ENCODE measurements around the gene PIK3CG.
A peak's percentile ranks its signal among the peaks of the same experiment; 100 is the strongest.
"Not testable (repeated sequence)": the region's sequence is repeated elsewhere in the genome, so short reads cannot be mapped to it uniquely, and the experiment has no call there.

The PIK3CG gene

GRCh38 chr7:106878748-106879439 is 13.8 kb downstream of the PIK3CG start:
- no peak for DNase-seq (ENCODE audit: low read depth in 1 of 2, low spot score in 1 of 2)
- TF ChIP-seq JUND (IDR thresholded peaks at IDR 0.05; ENCODE audit: low read depth), result no peak
- in situ Hi-C loops (cut with HindIII; ENCODE audit: low pct_unique_long_range_greater_than_20kb, low sequenced_read_pairs), result no loop called here

GRCh38 chr7:106881984-106882383 is 16.9 kb downstream of the PIK3CG start:
- TF ChIP-seq JUND (IDR thresholded peaks at IDR 0.05; ENCODE audit: low read depth), result no peak
- DNase-seq (ENCODE audit: low read depth in 1 of 2, low spot score in 1 of 2), result no peak
- in situ Hi-C loops (cut with HindIII; ENCODE audit: low pct_unique_long_range_greater_than_20kb, low sequenced_read_pairs), result no loop called here

DNA sequence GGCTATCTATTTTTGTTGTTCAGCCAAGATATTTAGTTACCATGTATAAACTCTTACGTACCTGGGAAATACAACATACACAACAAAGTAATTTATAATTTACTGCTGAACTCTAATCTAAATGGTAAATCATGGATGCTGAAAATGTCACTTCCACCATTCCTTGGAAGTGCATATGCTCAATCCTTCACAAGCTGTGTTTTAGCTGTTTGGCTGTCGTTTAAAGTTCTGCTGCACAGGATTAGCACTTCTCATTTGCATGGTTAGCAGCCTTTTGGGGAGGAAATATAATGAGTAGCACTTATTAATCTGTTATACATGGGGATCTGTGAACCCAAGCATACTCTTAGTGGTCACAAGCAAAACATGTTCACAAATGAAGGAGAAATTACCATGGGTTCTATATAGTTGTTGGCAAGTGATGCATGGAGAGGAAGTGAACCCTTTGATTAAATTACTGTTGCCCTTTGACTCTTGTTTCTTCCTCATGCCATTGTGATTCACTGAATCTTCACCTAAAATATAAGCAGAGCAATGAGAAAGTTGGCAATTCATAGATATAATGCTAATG is 18.5 kb downstream of the PIK3CG start:
- in situ Hi-C loops (cut with HindIII; ENCODE audit: low pct_unique_long_range_greater_than_20kb, low sequenced_read_pairs), result no loop called here
- no peak for TF ChIP-seq JUND (IDR thresholded peaks at IDR 0.05; ENCODE audit: low read depth)
- DNase-seq (ENCODE audit: low read depth in 1 of 2, low spot score in 1 of 2), result no peak

DNA sequence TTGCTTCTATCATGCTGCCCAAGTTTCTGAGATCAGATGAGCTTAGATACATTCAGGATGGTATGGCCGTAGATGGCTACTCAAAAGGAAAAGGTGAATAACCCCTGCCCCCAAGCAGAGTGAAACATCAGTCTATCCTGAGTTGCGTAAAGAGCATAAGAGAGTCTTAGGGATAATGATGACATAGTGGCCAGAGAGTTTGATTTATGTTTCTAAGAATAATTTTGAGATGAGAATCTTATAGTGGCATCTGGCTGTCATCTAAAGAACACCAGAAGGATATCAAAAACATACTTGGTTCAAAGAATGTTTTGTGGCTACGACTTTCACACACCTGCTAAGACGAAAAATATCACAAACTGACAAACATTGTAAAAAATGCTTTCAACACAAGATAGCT is 20.6 kb downstream of the PIK3CG start:
- in situ Hi-C loops (cut with HindIII; ENCODE audit: low pct_unique_long_range_greater_than_20kb, low sequenced_read_pairs), result no loop called here
- TF ChIP-seq JUND (IDR thresholded peaks at IDR 0.05; ENCODE audit: low read depth), result no peak
- DNase-seq (ENCODE audit: low read depth in 1 of 2, low spot score in 1 of 2), result no peak

- no peak for TF ChIP-seq JUND (IDR thresholded peaks at IDR 0.05; ENCODE audit: low read depth)
- in situ Hi-C loops (cut with HindIII; ENCODE audit: low pct_unique_long_range_greater_than_20kb, low sequenced_read_pairs), result no loop called here
- DNase-seq (ENCODE audit: low read depth in 1 of 2, low spot score in 1 of 2), result no peak
Observed at GRCh38 chr7:106887421-106887820, 22.3 kb downstream of the PIK3CG start.

DNA sequence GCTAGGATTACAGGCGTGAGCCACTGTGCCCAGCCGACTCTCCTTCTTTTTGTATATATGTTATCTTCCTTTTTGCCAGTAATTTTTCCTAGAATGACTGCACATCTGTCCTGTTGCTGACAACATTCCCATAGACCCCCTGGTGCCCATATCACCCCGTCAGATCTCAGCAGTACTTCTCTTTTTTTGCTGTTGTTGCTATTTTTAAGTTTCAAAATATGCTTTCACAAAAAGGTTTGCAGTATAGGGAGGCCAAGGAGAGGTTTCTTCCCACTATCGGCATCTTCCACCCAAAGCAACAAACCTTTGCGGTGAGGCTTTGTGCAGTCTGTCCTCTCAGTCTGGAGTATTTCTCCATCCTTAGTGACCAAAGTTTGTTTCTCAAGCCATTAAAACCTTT is 23.1 kb downstream of the PIK3CG start:
- no peak for DNase-seq (ENCODE audit: low read depth in 1 of 2, low spot score in 1 of 2)
- in situ Hi-C loops (cut with HindIII; ENCODE audit: low pct_unique_long_range_greater_than_20kb, low sequenced_read_pairs), result no loop called here
- no peak for TF ChIP-seq JUND (IDR thresholded peaks at IDR 0.05; ENCODE audit: low read depth)

- TF ChIP-seq JUND (IDR thresholded peaks at IDR 0.05; ENCODE audit: low read depth), result no peak
- in situ Hi-C loops (cut with HindIII; ENCODE audit: low pct_unique_long_range_greater_than_20kb, low sequenced_read_pairs), result no loop called here
- no peak for DNase-seq (ENCODE audit: low read depth in 1 of 2, low spot score in 1 of 2)
Observed at GRCh38 chr7:106890952-106891351, 25.9 kb downstream of the PIK3CG start.

DNA sequence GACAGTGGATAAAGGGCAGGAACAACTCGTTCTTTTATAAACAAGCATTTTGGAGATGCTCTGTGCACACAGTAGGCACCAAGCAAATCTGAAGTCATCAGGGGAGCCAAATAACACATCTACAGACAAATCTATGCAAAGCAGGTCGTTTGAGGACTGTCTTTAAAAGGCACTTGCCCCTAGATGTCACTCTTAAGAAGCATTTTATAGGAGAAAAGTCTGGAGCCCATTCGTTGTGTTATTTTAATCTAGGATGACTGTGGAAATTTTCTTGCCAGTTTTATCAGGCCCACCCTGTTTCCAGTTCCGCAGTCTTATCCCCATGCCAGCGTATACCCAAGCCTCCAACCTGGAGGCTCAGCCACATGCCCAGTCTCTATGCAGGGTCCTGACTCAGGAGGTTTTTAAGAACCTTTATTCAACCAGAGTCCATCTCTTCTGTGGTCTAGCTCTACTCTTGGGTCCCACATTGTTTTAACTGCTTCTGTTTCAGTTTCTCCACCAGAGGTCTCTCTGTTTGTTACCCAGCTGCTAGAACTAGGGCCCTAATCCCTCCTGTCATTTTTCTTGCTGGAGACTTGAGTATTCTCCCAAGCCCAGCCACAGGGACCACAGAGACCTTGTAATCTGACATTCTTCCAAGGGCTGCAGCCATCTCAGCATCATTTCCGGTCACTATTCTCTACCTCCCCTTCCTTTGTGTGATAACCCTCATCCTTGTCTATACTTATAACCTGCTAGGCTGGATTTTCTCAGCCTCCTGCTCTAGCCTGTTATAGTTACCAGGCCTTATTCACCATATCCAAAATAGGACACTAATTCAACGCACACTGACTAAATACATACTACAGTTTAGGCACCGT is 26.7 kb downstream of the PIK3CG start:
- no peak for TF ChIP-seq JUND (IDR thresholded peaks at IDR 0.05; ENCODE audit: low read depth)
- peak in 1 of 2 experiments; percentile 16 for DNase-seq (ENCODE audit: low read depth in 1 of 2, low spot score in 1 of 2)
- in situ Hi-C loops (cut with HindIII; ENCODE audit: low pct_unique_long_range_greater_than_20kb, low sequenced_read_pairs), result no loop called here

DNA sequence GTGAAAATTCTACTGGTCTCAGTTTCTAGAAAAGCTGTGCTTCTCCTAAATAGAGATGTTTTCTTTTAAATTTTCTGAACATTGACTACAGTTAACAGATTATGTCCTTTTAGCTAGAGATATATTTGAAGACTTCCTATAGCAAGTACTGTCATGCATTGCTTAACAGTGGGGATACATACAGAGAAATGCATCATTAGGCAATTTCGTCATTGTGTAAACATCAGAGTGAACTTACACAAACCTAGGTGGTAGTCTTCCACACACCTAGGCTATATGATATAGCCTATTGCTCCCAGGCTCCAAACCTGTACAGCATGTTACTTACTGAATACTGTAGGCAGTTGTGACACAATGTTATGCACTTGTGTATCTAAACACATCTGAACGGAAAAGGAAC is 28.5 kb downstream of the PIK3CG start:
- no peak for TF ChIP-seq JUND (IDR thresholded peaks at IDR 0.05; ENCODE audit: low read depth)
- in situ Hi-C loops (cut with HindIII; ENCODE audit: low pct_unique_long_range_greater_than_20kb, low sequenced_read_pairs), result no loop called here

GRCh38 chr7:106895246-106895864 is 30.3 kb downstream of the PIK3CG start:
- no peak for DNase-seq (ENCODE audit: low read depth in 1 of 2, low spot score in 1 of 2)
- TF ChIP-seq JUND (IDR thresholded peaks at IDR 0.05; ENCODE audit: low read depth), result no peak
- in situ Hi-C loops (cut with HindIII; ENCODE audit: low pct_unique_long_range_greater_than_20kb, low sequenced_read_pairs), result no loop called here

More for the DNA sequence above, 28.5 kb downstream of the PIK3CG start:
- DNase-seq (ENCODE audit: low read depth in 1 of 2, low spot score in 1 of 2), result no peak

- in situ Hi-C loops (cut with HindIII; ENCODE audit: low pct_unique_long_range_greater_than_20kb, low sequenced_read_pairs), result no loop called here
- no peak for DNase-seq (ENCODE audit: low read depth in 1 of 2, low spot score in 1 of 2)
- no peak for TF ChIP-seq JUND (IDR thresholded peaks at IDR 0.05; ENCODE audit: low read depth)
Observed at GRCh38 chr7:106896231-106896630, 31.1 kb downstream of the PIK3CG start.

DNA sequence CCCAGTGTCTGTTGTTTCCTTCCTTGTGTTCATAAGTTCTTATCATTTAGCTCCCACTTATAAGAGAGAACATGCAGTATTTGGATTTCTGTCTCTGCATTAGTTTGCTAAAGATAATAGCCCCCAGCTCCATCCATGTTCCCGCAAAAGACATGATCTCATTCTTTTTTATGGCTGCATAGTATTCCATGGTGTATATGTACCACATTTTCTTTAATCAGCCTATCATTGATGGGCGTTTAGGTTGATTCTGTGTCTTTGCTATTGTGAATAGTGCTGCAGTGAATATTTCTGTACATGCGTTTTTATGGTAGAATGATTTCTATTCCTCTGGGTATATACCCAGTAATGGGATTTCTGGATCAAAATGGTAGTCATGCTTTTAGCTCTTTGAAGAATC is 32.5 kb downstream of the PIK3CG start:
- in situ Hi-C loops (cut with HindIII; ENCODE audit: low pct_unique_long_range_greater_than_20kb, low sequenced_read_pairs); DNase-seq (ENCODE audit: low read depth in 1 of 2, low spot score in 1 of 2): not testable (repeated sequence)

GRCh38 chr7:106898967-106899366 is 33.9 kb downstream of the PIK3CG start:
- DNase-seq (ENCODE audit: low read depth in 1 of 2, low spot score in 1 of 2); in situ Hi-C loops (cut with HindIII; ENCODE audit: low pct_unique_long_range_greater_than_20kb, low sequenced_read_pairs): not testable (repeated sequence)
